GM12878 (cell line): ENCODE results near the gene BRD9. TPM values are rescaled to one million over a fixed set of nuclear protein-coding genes. Genes with fewer than 3 reads are reported as not detected.

Experiments used
- ATAC-seq: fragments of 200-7000 bp; cut with Tn5 transposase; 3 replicates; pipeline ENCODE4 v1.9.1; 2020; ENCODE audit warnings: mild to moderate bottlenecking, moderate library complexity
- BruUV-seq: library from RNA; stranded (reverse); fragments of 400-500 nt; replicated peaks from 2 replicates; lab custom pipeline; 2021; lab: Mats Ljungman, UMichigan
- CTCF ChIA-PET: fragments of 300-600 bp; sonication (Branson Sonifier 250); formaldehyde crosslinking; extraction: SDS; loops from one replicate; lab custom pipeline; 2021; ENCODE audit warnings: inconsistent platforms; lab: Yijun Ruan, JAX
- POLR2A ChIA-PET: fragments of 350-600 bp; formaldehyde crosslinking; extraction: SDS; loops from one replicate; lab custom pipeline; 2021; ENCODE audit warnings: inconsistent platforms; lab: Charles Lee
- RAD21 ChIA-PET: fragments of 300-600 bp; sonication (Branson Sonifier 250); formaldehyde crosslinking; loops from one replicate; lab custom pipeline; 2023; ENCODE audit warnings: antibody characterized with exemption; ENCODE audit not compliant: unreplicated experiment; lab: Charles Lee
- SMC1A ChIA-PET: fragments of 300-600 bp; sonication (Branson Sonifier 250); formaldehyde crosslinking; loops from one replicate; lab custom pipeline; 2023; ENCODE audit not compliant: unreplicated experiment, uncharacterized antibody; lab: Charles Lee
- DNase-seq: peaks from one replicate; pipeline ENCODE4 v3.0.0-alpha.2; 2011; ENCODE audit warnings: low read depth, low spot score
- FAIRE-seq: peaks from 3 replicates; lab custom pipeline; 2011; peaks lifted over from hg19 to GRCh38; lab: Jason Lieb, UNC
- H2AFZ ChIP-seq: 2 replicates; pipeline ENCODE4 v1.6.0; 2011; ENCODE audit warnings: low read depth, low read length, control low read depth; ENCODE audit not compliant: control insufficient read depth
- H3K27ac ChIP-seq: 2 replicates; pipeline ENCODE4 v1.5.1; 2011; ENCODE audit warnings: control low read depth; ENCODE audit not compliant: control insufficient read depth, insufficient read depth
- H3K27me3 ChIP-seq, 2 experiments: replicated peaks in 1 of 2; 2 replicates each; pipeline versions ENCODE4 v1.6.0 to v1.6.1; 2011; ENCODE audit warnings: low read length in 1 of 2; ENCODE audit not compliant: control insufficient read depth in 2 of 2, insufficient read depth in 2 of 2
- H3K36me3 ChIP-seq, 2 experiments: 2 replicates each; pipeline ENCODE4 v1.5.1; 2011; ENCODE audit warnings: low read length in 1 of 2; ENCODE audit not compliant: control insufficient read depth in 2 of 2, insufficient read depth in 2 of 2
- H3K4me1 ChIP-seq: 2 replicates; pipeline ENCODE4 v1.6.1; 2011; ENCODE audit warnings: mild to moderate bottlenecking, low read length, moderate library complexity, mixed read lengths; ENCODE audit not compliant: control insufficient read depth, insufficient read depth
- H3K4me2 ChIP-seq: 2 replicates; pipeline ENCODE4 v1.6.0; 2011; ENCODE audit warnings: control low read depth; ENCODE audit not compliant: control insufficient read depth, insufficient read depth
- H3K4me3 ChIP-seq: fragments of 200-600 bp; sonication (generic); 2 replicates; pipeline ENCODE4 v1.5.1; 2016
- H3K79me2 ChIP-seq: 2 replicates; pipeline ENCODE4 v1.6.0; 2011; ENCODE audit warnings: low read length; ENCODE audit not compliant: control insufficient read depth, insufficient read depth
- H3K9ac ChIP-seq: 2 replicates; pipeline ENCODE4 v1.8.0; 2011; ENCODE audit warnings: low read length, control low read depth, mixed read lengths; ENCODE audit not compliant: control insufficient read depth, insufficient read depth
- H3K9me3 ChIP-seq: replicated peaks from 3 replicates; pipeline ENCODE4 v1.5.1; 2011; ENCODE audit warnings: mild to moderate bottlenecking, low read length; ENCODE audit not compliant: control insufficient read depth, insufficient read depth
- H4K20me1 ChIP-seq: 2 replicates; pipeline ENCODE4 v1.6.0; 2011; ENCODE audit not compliant: control insufficient read depth, insufficient read depth
- DPF2 ChIP-seq: fragments of 450-650 bp; IDR thresholded peaks from 2 replicates; pipeline ENCODE4 v1.6.1; 2017; ENCODE audit warnings: mild to moderate bottlenecking
- EZH2 ChIP-seq: IDR thresholded peaks from 2 replicates; pipeline ENCODE4 v1.6.1; 2012; ENCODE audit warnings: low read depth, mild to moderate bottlenecking, control low read depth, inconsistent platforms, low read length, borderline replicate concordance; ENCODE audit not compliant: control insufficient read depth
- MYC ChIP-seq: IDR thresholded peaks from 2 replicates; pipeline ENCODE4 v1.6.1; 2011; ENCODE audit warnings: mild to moderate bottlenecking, low read length, moderate library complexity, inconsistent platforms; ENCODE audit not compliant: insufficient read depth, insufficient replicate concordance, insufficient read length, severe bottlenecking
- PML ChIP-seq: IDR thresholded peaks from 2 replicates; pipeline ENCODE4 v1.6.1; 2012; ENCODE audit warnings: low read length, inconsistent platforms
- RCOR1 ChIP-seq: conservative IDR thresholded peaks from 2 replicates; pipeline ENCODE4 v1.6.1; 2012; ENCODE audit warnings: low read depth, low read length, improper control_type of control experiment
- TBL1XR1 ChIP-seq: IDR thresholded peaks from 2 replicates; pipeline ENCODE4 v1.6.1; 2012; ENCODE audit warnings: low read depth, low read length, improper control_type of control experiment
- WGBS: methylation state at CpG from one replicate; pipeline ENCODE4 v1.1.6; 2016; ENCODE audit warnings: low lambda C conversion rate; ENCODE audit not compliant: insufficient replicate concordance, insufficient coverage; ENCODE audit errors: missing lambda C conversion rate; 5-methylcytosine and 5-hydroxymethylcytosine counted together
- in situ Hi-C: fragments of 300-500 bp; cut with MboI; formaldehyde crosslinking; loops from 9 replicates; pipeline ENCODE4 v1.14.3; 2018; ENCODE audit warnings: mixed read lengths
- intact Hi-C: fragments of 100-400 bp; cut with micrococcal nuclease; formaldehyde crosslinking; loops from one replicate; pipeline ENCODE4 v1.14.2; 2022; ENCODE audit not compliant: unreplicated experiment
- polyA plus RNA-seq, 11 experiments: library from polyadenylated mRNA; depleted of rRNA in 4 of 11; unstranded in 6 of 11; stranded (reverse) in 5 of 11; fragments of >200 nt; fragmentation: Nextera tagmentation in 4 of 11; fragmentation: Illumina TruSeq in 1 of 11; extraction: Ambion mirVana in 4 of 11; extraction: Trizol in 1 of 11; gene quantifications; 1 replicate in 1 of 11; 2 replicates in 10 of 11; pipeline versions ENCODE4 v1.2.1 to v1.2.3, GENCODE V29; 2011 to 2016; ENCODE audit warnings: inconsistent platforms in 2 of 11, missing spikeins in 2 of 11, low read depth in 1 of 11
- total RNA-seq, 4 experiments: library from RNA; depleted of rRNA in 3 of 4; stranded (reverse); fragments of >200 nt in 3 of 4; fragmentation: Illumina TruSeq in 1 of 4; extraction: Trizol in 1 of 4; gene quantifications; 2 replicates each; pipeline versions ENCODE4 v1.2.1 to v1.2.3, GENCODE V29; 2013 to 2021
- TF ChIP-seq, protein P1 (sequence below): fragments of 450-650 bp; IDR thresholded peaks from 2 replicates; pipeline ENCODE4 v1.6.1; 2016; ENCODE audit warnings: mild to moderate bottlenecking
- TF ChIP-seq, protein P2 (sequence below): IDR thresholded peaks from 2 replicates; pipeline ENCODE4 v1.6.1; 2011; ENCODE audit warnings: borderline replicate concordance, low read depth, mild to moderate bottlenecking, moderate library complexity, mixed read lengths, low read length; ENCODE audit not compliant: insufficient read depth; ENCODE audit errors: extremely low read length

BRD9 gene
- total and polyA plus RNA-seq, 10 of the 15 experiments (the other 5 are each of a cell fraction or from before 2014, with no cell fraction given): 2.0 to 48.6 (median 32.4) TPM

DNA sequence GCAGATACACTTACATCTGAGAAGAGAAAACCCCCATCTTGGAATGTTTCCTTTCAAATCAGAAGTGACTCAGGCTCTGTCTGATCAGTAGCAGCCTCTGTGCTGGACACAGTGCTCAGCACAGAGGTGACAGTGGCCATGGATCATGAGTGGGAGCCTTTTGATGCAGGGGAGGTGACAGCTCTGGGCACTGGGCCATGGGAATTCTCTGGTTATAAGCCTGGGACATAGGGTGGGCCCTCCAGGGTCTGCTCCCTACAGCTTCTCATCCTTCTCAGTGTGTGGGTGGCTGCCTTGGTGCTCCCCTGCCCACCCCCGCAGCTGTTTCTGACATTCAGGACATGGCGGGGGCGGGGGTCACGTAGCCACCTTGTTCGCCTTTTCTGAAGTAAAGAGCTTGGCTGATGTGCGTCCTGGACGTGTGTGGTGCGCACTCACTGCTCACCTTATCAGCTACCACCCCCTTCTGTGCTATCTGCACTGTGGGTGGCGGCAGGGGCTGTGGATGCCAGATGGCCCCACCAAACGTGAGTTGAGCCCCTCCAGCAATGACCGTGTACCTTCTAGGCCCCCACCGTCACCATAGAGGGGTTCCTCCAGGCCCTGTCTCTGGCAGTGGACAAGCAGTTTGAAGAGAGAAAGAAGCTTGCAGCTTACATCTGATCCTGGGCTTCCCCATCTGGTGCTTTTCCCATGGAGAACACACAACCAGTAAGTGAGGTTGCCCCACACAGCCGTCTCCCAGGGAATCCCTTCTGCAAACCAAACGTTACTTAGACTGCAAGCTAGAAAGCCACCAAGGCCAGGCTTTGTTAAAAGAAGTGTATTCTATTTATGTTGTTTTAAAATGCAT is 24.1 kb upstream of the BRD9 start:
- Histone ChIP-seq H3K27ac (no peak overlapping the region), H3K4me1 (no peaks in the 10 kb centered on the region), H3K4me3 (no peak overlapping the region), H3K9ac (no peak overlapping the region), H4K20me1 (no peaks in the 10 kb centered on the region), H3K79me2 (no peaks in the 10 kb centered on the region), H3K4me2 (no peak overlapping the region), H2AFZ (no peak overlapping the region), H3K27me3 (no peaks in the 10 kb centered on the region), H3K9me3 (no peaks in the 10 kb centered on the region), H3K36me3 (peaks cover 0 to 15% of the 10 kb centered on the region in 2 experiments; a peak in 3 of 4 replicates)
- TF ChIP-seq, protein P1, sequence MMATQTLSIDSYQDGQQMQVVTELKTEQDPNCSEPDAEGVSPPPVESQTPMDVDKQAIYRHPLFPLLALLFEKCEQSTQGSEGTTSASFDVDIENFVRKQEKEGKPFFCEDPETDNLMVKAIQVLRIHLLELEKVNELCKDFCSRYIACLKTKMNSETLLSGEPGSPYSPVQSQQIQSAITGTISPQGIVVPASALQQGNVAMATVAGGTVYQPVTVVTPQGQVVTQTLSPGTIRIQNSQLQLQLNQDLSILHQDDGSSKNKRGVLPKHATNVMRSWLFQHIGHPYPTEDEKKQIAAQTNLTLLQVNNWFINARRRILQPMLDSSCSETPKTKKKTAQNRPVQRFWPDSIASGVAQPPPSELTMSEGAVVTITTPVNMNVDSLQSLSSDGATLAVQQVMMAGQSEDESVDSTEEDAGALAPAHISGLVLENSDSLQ: no peak
- TF ChIP-seq, protein P2, sequence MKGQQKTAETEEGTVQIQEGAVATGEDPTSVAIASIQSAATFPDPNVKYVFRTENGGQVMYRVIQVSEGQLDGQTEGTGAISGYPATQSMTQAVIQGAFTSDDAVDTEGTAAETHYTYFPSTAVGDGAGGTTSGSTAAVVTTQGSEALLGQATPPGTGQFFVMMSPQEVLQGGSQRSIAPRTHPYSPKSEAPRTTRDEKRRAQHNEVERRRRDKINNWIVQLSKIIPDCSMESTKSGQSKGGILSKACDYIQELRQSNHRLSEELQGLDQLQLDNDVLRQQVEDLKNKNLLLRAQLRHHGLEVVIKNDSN: no peak
- TF ChIP-seq MYC (no peak), PML (no peak), TBL1XR1 (no peak), RCOR1 (no peak), DPF2 (no peak), EZH2 (no peak)
- POLR2A ChIA-PET: no interaction called here
- intact Hi-C loops (no loop called here), in situ Hi-C loops (loop anchor here (10.0 kb wide), 1 partner anchor 728 kb away; no protein-coding TSS in a partner anchor)
- RAD21 ChIA-PET: no interaction called here
- no peak for DNase-seq
- no peak for FAIRE-seq
- CTCF ChIA-PET: no interaction called here
- no TSS peak for BruUV-seq
- no peak for ATAC-seq
- 85% methylated on average over 14 of the region's 14 CpGs for WGBS
- SMC1A ChIA-PET: no interaction called here
